HepG2 (cell line): ENCODE results near the gene NEIL1. TPM values are rescaled to one million over a fixed set of nuclear protein-coding genes. Genes with fewer than 3 reads are reported as not detected.

Experiments used
- BCLAF1 ChIP-seq: fragments of 450-650 bp; IDR thresholded peaks from 2 replicates; pipeline ENCODE4 v1.6.1; 2017; ENCODE audit warnings: mild to moderate bottlenecking
- ELF1 ChIP-seq: sonication (generic); formaldehyde crosslinking; IDR thresholded peaks from 2 replicates; pipeline ENCODE4 v1.4.0; 2020; ENCODE audit warnings: missing genetic modification reagents
- FOXJ3 ChIP-seq: sonication (generic); formaldehyde crosslinking; IDR thresholded peaks from 2 replicates; pipeline ENCODE4 v1.4.0; 2020; ENCODE audit warnings: missing genetic modification reagents, mild to moderate bottlenecking, borderline replicate concordance
- HCFC1 ChIP-seq: fragments of 150-350 bp; IDR thresholded peaks from 2 replicates; pipeline ENCODE4 v1.6.1; 2014; ENCODE audit warnings: low read depth, low read length
- IKZF4 ChIP-seq: sonication (generic); formaldehyde crosslinking; IDR thresholded peaks from 2 replicates; pipeline ENCODE4 v1.5.1; 2020; ENCODE audit warnings: borderline replicate concordance, mild to moderate bottlenecking, low read depth, missing genetic modification reagents; ENCODE audit errors: not compliant biosample characterization
- NFKB2 ChIP-seq: sonication (generic); formaldehyde crosslinking; IDR thresholded peaks from 2 replicates; pipeline ENCODE4 v1.4.0; 2020; ENCODE audit warnings: missing genetic modification reagents, borderline replicate concordance
- PATZ1 ChIP-seq: sonication (generic); formaldehyde crosslinking; IDR thresholded peaks from 2 replicates; pipeline ENCODE4 v1.4.0; 2020; ENCODE audit warnings: missing genetic modification reagents
- PBX3 ChIP-seq: sonication (generic); formaldehyde crosslinking; IDR thresholded peaks from 2 replicates; pipeline ENCODE4 v1.8.1; 2023; ENCODE audit warnings: missing genetic modification reagents, inconsistent platforms, borderline replicate concordance
- ZC3H4 ChIP-seq: sonication (generic); formaldehyde crosslinking; IDR thresholded peaks from 2 replicates; pipeline ENCODE4 v1.4.0; 2020; ENCODE audit warnings: missing genetic modification reagents, borderline replicate concordance
- ZNF142 ChIP-seq: sonication (generic); formaldehyde crosslinking; IDR thresholded peaks from 2 replicates; pipeline ENCODE4 v1.4.0; 2020; ENCODE audit warnings: missing genetic modification reagents
- ZNF20 ChIP-seq: sonication (generic); formaldehyde crosslinking; IDR thresholded peaks from 2 replicates; pipeline ENCODE4 v1.4.0; 2020; ENCODE audit warnings: mild to moderate bottlenecking, moderate library complexity, missing genetic modification reagents
- ZNF337 ChIP-seq: sonication (generic); formaldehyde crosslinking; IDR thresholded peaks from 2 replicates; pipeline ENCODE4 v1.5.1; 2020; ENCODE audit warnings: missing genetic modification reagents, low read depth, mild to moderate bottlenecking, borderline replicate concordance
- ZNF557 ChIP-seq: sonication (generic); formaldehyde crosslinking; IDR thresholded peaks from 2 replicates; pipeline ENCODE4 v1.4.0; 2020; ENCODE audit warnings: missing genetic modification reagents
- ZNF768 ChIP-seq: sonication (generic); formaldehyde crosslinking; IDR thresholded peaks from 2 replicates; pipeline ENCODE4 v1.4.0; 2020; ENCODE audit warnings: missing genetic modification reagents
- ZUFSP ChIP-seq: sonication (generic); formaldehyde crosslinking; IDR thresholded peaks from 2 replicates; pipeline ENCODE4 v1.9.0; 2021; ENCODE audit warnings: missing genetic modification reagents, mild to moderate bottlenecking, borderline replicate concordance
- polyA plus RNA-seq, 8 experiments: library from polyadenylated mRNA; depleted of rRNA in 3 of 8; stranded (reverse) in 7 of 8; unstranded in 1 of 8; fragments of >200 nt; fragmentation: Illumina TruSeq in 4 of 8; extraction: Trizol in 4 of 8; gene quantifications; 2 replicates each; pipeline versions ENCODE4 v1.2.1 to v1.2.3, GENCODE V29; 2011 to 2016; ENCODE audit warnings: low read depth in 4 of 8, missing spikeins in 1 of 8, mixed read lengths in 1 of 8; ENCODE audit not compliant: insufficient read depth in 1 of 8
- total RNA-seq, 5 experiments: library from RNA; depleted of rRNA; stranded (reverse); fragments of >200 nt; fragmentation: Illumina TruSeq; extraction: Trizol; gene quantifications; 2 replicates each; pipeline ENCODE4 v1.2.3, GENCODE V29; 2016; ENCODE audit warnings: low read depth in 1 of 5

NEIL1 gene
- total and polyA plus RNA-seq, 2 of the 13 experiments (the other 11 are each of a cell fraction or from before 2014, with no cell fraction given) = 10.4 to 15.5 TPM

- no peak for TF ChIP-seq ZUFSP (CRISPR knock-in tag)
- no peak for TF ChIP-seq ZNF337
- no peak for TF ChIP-seq ZNF20 (CRISPR knock-in tag)
- no peak for TF ChIP-seq ZNF557 (CRISPR knock-in tag)
- no peak for TF ChIP-seq PBX3 (CRISPR knock-in tag)
- TF ChIP-seq ZC3H4 (CRISPR knock-in tag) = no peak
- TF ChIP-seq ELF1 = no peak; the same call in 1 of the 2 replicates
- no peak for TF ChIP-seq BCLAF1
- no peak for TF ChIP-seq PATZ1
- TF ChIP-seq NFKB2 (CRISPR knock-in tag) = peak; percentile 28; the same call in 1 of the 2 replicates
- TF ChIP-seq IKZF4 (CRISPR knock-in tag) = no peak
- no peak for TF ChIP-seq FOXJ3 (CRISPR knock-in tag)
- TF ChIP-seq ZNF768 = peak; percentile 41; the same call in 1 of the 2 replicates
- no peak for TF ChIP-seq HCFC1
- no peak for TF ChIP-seq ZNF142 (CRISPR knock-in tag)
Observed at GRCh38 chr15:75307778-75308390, 39.0 kb upstream of the NEIL1 start (continued).
